Keratinocyte (primary cell): Measurements from ENCODE around the gene KATNB1. TPM values are rescaled to one million over a fixed set of nuclear protein-coding genes. Genes with fewer than 3 reads are reported as not detected.

Experiments
- DNase-seq: peaks from one replicate; pipeline ENCODE4 v3.0.0-alpha.2; 2011; ENCODE audit warnings: low read depth, missing footprints, low spot score
- FAIRE-seq: peaks from 2 replicates; lab custom pipeline; 2011; peaks lifted over from hg19 to GRCh38; lab: Jason Lieb, UNC
- H2AFZ ChIP-seq: 2 replicates; pipeline ENCODE4 v1.6.0; 2012; ENCODE audit warnings: low read length, control low read depth, inconsistent platforms; ENCODE audit not compliant: control insufficient read depth
- H3K27ac ChIP-seq: 2 replicates; pipeline ENCODE4 v1.5.1; 2011; ENCODE audit warnings: low read length; ENCODE audit not compliant: control insufficient read depth, insufficient read depth
- H3K27me3 ChIP-seq: 3 replicates; pipeline ENCODE4 v1.6.0; 2011; ENCODE audit warnings: low read length; ENCODE audit not compliant: control insufficient read depth, insufficient read depth; ENCODE audit errors: extremely low read depth
- H3K36me3 ChIP-seq, 2 experiments: 2 replicates in 1 of 2; 3 replicates in 1 of 2; pipeline ENCODE4 v1.5.1; 2011; ENCODE audit warnings: low read length in 2 of 2, mild to moderate bottlenecking in 1 of 2; ENCODE audit not compliant: control insufficient read depth in 2 of 2, insufficient read depth in 2 of 2; ENCODE audit errors: extremely low read depth in 1 of 2
- H3K4me1 ChIP-seq: 3 replicates; pipeline ENCODE4 v1.5.1; 2011; ENCODE audit warnings: low read length; ENCODE audit not compliant: control insufficient read depth, insufficient read depth; ENCODE audit errors: extremely low read depth
- H3K4me2 ChIP-seq: 3 replicates; pipeline ENCODE4 v1.6.0; 2011; ENCODE audit warnings: low read depth, low read length; ENCODE audit not compliant: control insufficient read depth, insufficient read depth; ENCODE audit errors: extremely low read depth
- H3K4me3 ChIP-seq, 3 experiments: fragments of 200-600 bp in 1 of 3; sonication (generic) in 1 of 3; 2 replicates in 2 of 3; 3 replicates in 1 of 3; pipeline ENCODE4 v1.5.1; 2011 to 2016; ENCODE audit warnings: low read length in 3 of 3, mild to moderate bottlenecking in 3 of 3, control low read depth in 2 of 3, inconsistent platforms in 1 of 3, low read depth in 1 of 3, mixed read lengths in 1 of 3, mixed run types in 1 of 3, moderate library complexity in 1 of 3; ENCODE audit not compliant: control insufficient read depth in 2 of 3, insufficient read depth in 2 of 3; ENCODE audit errors: extremely low read depth in 1 of 3
- H3K79me2 ChIP-seq: 2 replicates; pipeline ENCODE4 v1.6.0; 2012; ENCODE audit warnings: low read length; ENCODE audit not compliant: control insufficient read depth, insufficient read depth
- H3K9ac ChIP-seq: 3 replicates; pipeline ENCODE4 v1.6.0; 2011; ENCODE audit warnings: low read length; ENCODE audit not compliant: control insufficient read depth, insufficient read depth; ENCODE audit errors: extremely low read depth
- H3K9me1 ChIP-seq: 3 replicates; pipeline ENCODE4 v1.6.0; 2011; ENCODE audit warnings: low read length; ENCODE audit not compliant: control insufficient read depth, insufficient read depth; ENCODE audit errors: extremely low read depth
- H3K9me3 ChIP-seq: 2 replicates; pipeline ENCODE4 v1.5.1; 2012; ENCODE audit warnings: low read depth, low read length; ENCODE audit not compliant: control insufficient read depth
- H4K20me1 ChIP-seq: 3 replicates; pipeline ENCODE4 v1.6.0; 2011; ENCODE audit warnings: low read length; ENCODE audit not compliant: control insufficient read depth, insufficient read depth; ENCODE audit errors: extremely low read depth
- EZH2 ChIP-seq: IDR thresholded peaks from one replicate; pipeline ENCODE4 v1.6.1; 2012; ENCODE audit warnings: inconsistent platforms, mild to moderate bottlenecking, low read length, moderate library complexity
- dilution Hi-C: fragments of 300-500 bp; cut with MboI; formaldehyde crosslinking; loops from one replicate; pipeline ENCODE4 v1.7.0; 2020; ENCODE audit warnings: low sequenced_read_pairs; ENCODE audit not compliant: extremely low pct_ligation_motif_present
- polyA plus RNA-seq, 5 experiments: library from polyadenylated mRNA; depleted of rRNA in 3 of 5; stranded (reverse) in 3 of 5; stranded (forward) in 1 of 5; unstranded in 1 of 5; fragments of >200 nt; gene quantifications; 1 replicate in 1 of 5; 2 replicates in 3 of 5; 3 replicates in 1 of 5; pipeline versions ENCODE4 v1.2.1 to v1.2.3, GENCODE V29; 2011 to 2012; ENCODE audit warnings: missing spikeins in 2 of 5, low read depth in 1 of 5, low replicate concordance in 1 of 5
- TF ChIP-seq, protein P1 (sequence below), 3 experiments: IDR thresholded peaks in 1 of 3; conservative IDR thresholded peaks in 1 of 3; optimal IDR thresholded peaks in 1 of 3; 2 replicates in 2 of 3; 3 replicates in 1 of 3; pipeline versions ENCODE3 to v1.5.1; 2011; ENCODE audit warnings: low read length in 3 of 3, mild to moderate bottlenecking in 3 of 3, moderate library complexity in 2 of 3, control low read depth in 1 of 3, inconsistent platforms in 1 of 3; ENCODE audit not compliant: insufficient read depth in 2 of 3; ENCODE audit errors: extremely low read depth in 1 of 3

The KATNB1 gene
- polyA plus RNA-seq, 1 donor (not counting 4 experiments of a cell fraction or from before 2014, with no cell fraction given) = 18.9 TPM

DNA sequence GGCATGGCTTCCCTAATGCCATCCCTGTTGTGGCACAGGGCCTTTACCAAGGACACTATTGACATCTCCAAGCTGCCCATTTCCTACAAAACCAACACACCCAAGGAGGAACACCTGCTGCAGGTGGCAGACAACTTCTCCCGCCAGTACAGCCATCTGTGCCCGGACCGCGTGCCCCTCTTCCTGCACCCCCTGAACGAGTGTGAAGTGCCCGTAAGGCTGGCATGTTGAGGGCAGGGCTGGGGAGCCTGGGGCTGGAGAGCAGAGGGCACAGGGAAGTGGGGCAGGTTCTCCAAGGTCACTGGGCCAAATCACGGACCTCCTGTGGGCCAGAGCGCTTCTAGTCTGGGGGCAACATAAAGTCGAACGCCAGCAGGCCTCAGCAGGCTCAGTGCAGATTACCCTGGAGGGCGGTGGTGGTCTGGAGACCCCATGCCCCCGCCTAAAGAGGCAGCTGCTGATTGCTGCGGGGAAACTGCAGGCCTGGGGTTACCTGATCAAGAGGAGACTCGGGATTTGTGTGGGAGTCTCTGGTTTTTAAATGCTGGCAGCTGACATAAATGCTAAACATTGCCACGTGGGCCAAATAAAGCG lies 36.7 kb upstream of the KATNB1 start:
- Histone ChIP-seq H3K9ac (no peak overlapping the region), H3K36me3 (no peaks in the 10 kb centered on the region), H2AFZ (no peak overlapping the region), H4K20me1 (no peaks in the 10 kb centered on the region), H3K4me2 (no peak overlapping the region), H3K9me3 (no peaks in the 10 kb centered on the region), H3K4me3 (no peak overlapping the region), H3K27me3 (no peaks in the 10 kb centered on the region), H3K4me1 (no peaks in the 10 kb centered on the region), H3K27ac (no peak overlapping the region), H3K79me2 (no peaks in the 10 kb centered on the region), H3K9me1 (no peaks in the 10 kb centered on the region)
- dilution Hi-C loops = no loop called here
- TF ChIP-seq, protein P1, sequence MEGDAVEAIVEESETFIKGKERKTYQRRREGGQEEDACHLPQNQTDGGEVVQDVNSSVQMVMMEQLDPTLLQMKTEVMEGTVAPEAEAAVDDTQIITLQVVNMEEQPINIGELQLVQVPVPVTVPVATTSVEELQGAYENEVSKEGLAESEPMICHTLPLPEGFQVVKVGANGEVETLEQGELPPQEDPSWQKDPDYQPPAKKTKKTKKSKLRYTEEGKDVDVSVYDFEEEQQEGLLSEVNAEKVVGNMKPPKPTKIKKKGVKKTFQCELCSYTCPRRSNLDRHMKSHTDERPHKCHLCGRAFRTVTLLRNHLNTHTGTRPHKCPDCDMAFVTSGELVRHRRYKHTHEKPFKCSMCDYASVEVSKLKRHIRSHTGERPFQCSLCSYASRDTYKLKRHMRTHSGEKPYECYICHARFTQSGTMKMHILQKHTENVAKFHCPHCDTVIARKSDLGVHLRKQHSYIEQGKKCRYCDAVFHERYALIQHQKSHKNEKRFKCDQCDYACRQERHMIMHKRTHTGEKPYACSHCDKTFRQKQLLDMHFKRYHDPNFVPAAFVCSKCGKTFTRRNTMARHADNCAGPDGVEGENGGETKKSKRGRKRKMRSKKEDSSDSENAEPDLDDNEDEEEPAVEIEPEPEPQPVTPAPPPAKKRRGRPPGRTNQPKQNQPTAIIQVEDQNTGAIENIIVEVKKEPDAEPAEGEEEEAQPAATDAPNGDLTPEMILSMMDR (optimal IDR thresholded peaks at IDR 0.05 in 1 of 3, IDR thresholded peaks at IDR 0.05 in 1 of 3, conservative IDR thresholded peaks at IDR 0.05 in 1 of 3; ENCODE audit: extremely low read depth in 1 of 3, insufficient read depth in 2 of 3, low read length in 3 of 3) = no peak
- no peak for TF ChIP-seq EZH2
- FAIRE-seq = no peak
- DNase-seq = no peak

DNA sequence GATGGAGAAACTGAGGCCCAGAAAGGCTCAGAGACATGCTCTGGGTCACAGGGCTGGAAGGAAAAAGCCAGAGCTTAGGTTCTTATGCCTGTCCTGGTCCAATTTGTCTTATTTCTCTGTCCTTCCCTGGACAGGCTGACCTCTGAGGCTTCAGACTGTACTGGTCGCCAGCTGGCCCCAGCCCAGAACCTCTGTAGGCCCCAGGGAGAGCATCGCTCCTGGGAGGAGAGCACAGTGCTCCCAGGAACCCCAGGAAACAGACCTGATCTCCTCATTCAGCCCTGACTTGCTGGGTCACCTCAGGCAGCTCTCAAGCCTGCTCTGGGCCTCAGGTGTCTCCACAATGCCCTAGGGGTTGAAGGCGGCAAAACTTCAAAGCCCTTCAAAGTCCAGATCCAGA lies 36.1 kb upstream of the KATNB1 start:
- dilution Hi-C loops = no loop called here
- Histone ChIP-seq H3K9me3 (no peaks in the 10 kb centered on the region), H3K36me3 (no peaks in the 10 kb centered on the region), H3K4me1 (no peaks in the 10 kb centered on the region), H3K79me2 (no peaks in the 10 kb centered on the region), H3K27ac (no peak overlapping the region), H3K4me3 (no peak overlapping the region), H3K9ac (no peak overlapping the region), H4K20me1 (no peaks in the 10 kb centered on the region), H3K4me2 (no peak overlapping the region), H2AFZ (no peak overlapping the region), H3K27me3 (no peaks in the 10 kb centered on the region), H3K9me1 (no peaks in the 10 kb centered on the region)
- FAIRE-seq (no peak), DNase-seq (no peak)
- TF ChIP-seq EZH2 = no peak
- TF ChIP-seq, protein P1 (optimal IDR thresholded peaks at IDR 0.05 in 1 of 3, IDR thresholded peaks at IDR 0.05 in 1 of 3, conservative IDR thresholded peaks at IDR 0.05 in 1 of 3; ENCODE audit: extremely low read depth in 1 of 3, insufficient read depth in 2 of 3, low read length in 3 of 3) = no peak
